ENCODE data around the gene NFATC3. TPM values are rescaled to one million over a fixed set of nuclear protein-coding genes. Genes with fewer than 3 reads are reported as not detected.

Gene NFATC3
- polyA plus RNA-seq, 3 donors, result 14.3 to 21.8 (median 15.8) TPM

- peaks cover 4 to 8% (median 4%) of the 10 kb centered on the region in 3 donors for H3K27me3 Mint-ChIP-seq (ENCODE audit: low read depth in 3 of 3)
- no peak overlapping the region for H3K4me2 ChIP-seq (replicated peaks; ENCODE audit: extremely low read depth, low read length, poor library complexity, severe bottlenecking)
- intact Hi-C loops (cut with micrococcal nuclease), result loop anchor here (5.0 to 10.0 kb wide), 3 partner anchors 345 to 555 kb away; partner anchors contain the start of gene NRN1L (in 1 of the 2)
- peaks cover 0 to 2% (median 0%) of the 10 kb centered on the region in 7 donors for H3K9me3 Mint-ChIP-seq
- WGBS (ENCODE audit: insufficient coverage), result 84% methylated on average over 4 of the region's 4 CpGs
- H3K4me3 Mint-ChIP-seq, result no peak overlapping the region
- TF ChIP-seq CTCF (IDR thresholded peaks at IDR 0.05), result peak; percentile 86
- no peak overlapping the region for H3K27ac ChIP-seq (ENCODE audit: low read depth in 1 of 2, low read length in 2 of 2)
- H2AFZ ChIP-seq (ENCODE audit: insufficient read depth, low read depth, low read length, poor library complexity, severe bottlenecking), result no peak overlapping the region
- H3K9me3 ChIP-seq (replicated peaks in 1 of 2; ENCODE audit: control insufficient read depth in 1 of 2, insufficient read depth in 1 of 2, low read length in 2 of 2), result no peaks in the 10 kb centered on the region
- peaks cover 0 to 8% of the 10 kb centered on the region in 2 donors for H3K27me3 ChIP-seq (ENCODE audit: control insufficient read depth in 2 of 2, insufficient read depth in 2 of 2, low read length in 2 of 2)
- peak in 2 of 3 donors; percentile 25 to 31 for DNase-seq
- peak overlapping the region in 1 of 7 donors; percentile 66 for H3K27ac Mint-ChIP-seq
- H3K79me2 ChIP-seq (ENCODE audit: insufficient read depth, low read length), result no peaks in the 10 kb centered on the region
- peaks cover 0 to 10% of the 10 kb centered on the region in 2 donors for H3K4me1 ChIP-seq (ENCODE audit: control insufficient read depth in 1 of 2, insufficient read depth in 2 of 2, low read length in 2 of 2)
- H3K36me3 ChIP-seq (replicated peaks in 1 of 2; ENCODE audit: control insufficient read depth in 1 of 2, insufficient read depth in 2 of 2, low read length in 2 of 2), result peaks cover 39 to 65% of the 10 kb centered on the region in 2 donors
- peaks cover 30% of the 10 kb centered on the region for H4K20me1 ChIP-seq (ENCODE audit: insufficient read depth, low read length)
- H3K36me3 Mint-ChIP-seq, result peaks cover 31 to 53% of the 10 kb centered on the region in 2 donors
- H3K4me1 Mint-ChIP-seq, result peaks cover 9% of the 10 kb centered on the region
- no peak overlapping the region for H3K9ac ChIP-seq (ENCODE audit: insufficient read depth, low read length, poor library complexity, severe bottlenecking)
- no peak overlapping the region for H3K4me3 ChIP-seq (replicated peaks in 1 of 3; ENCODE audit: low read depth in 2 of 3, low read length in 3 of 3)
Measured at GRCh38 chr16:68229431-68230175, 144.4 kb downstream of the NFATC3 start.

- DNase-seq, result no peak
- Mint-ChIP-seq H3K9me3 (peaks cover 0 to 2% (median 0%) of the 10 kb centered on the region in 7 donors), H3K4me1 (peaks cover 9% of the 10 kb centered on the region), H3K27ac (peak overlapping the region in 1 of 7 donors; percentile 66), H3K4me3 (no peak overlapping the region), H3K36me3 (peaks cover 31 to 49% of the 10 kb centered on the region in 2 donors), H3K27me3 (ENCODE audit: low read depth in 3 of 3) (peaks cover 10 to 14% (median 10%) of the 10 kb centered on the region in 3 donors)
- Histone ChIP-seq H4K20me1 (ENCODE audit: insufficient read depth, low read length) (peaks cover 30% of the 10 kb centered on the region), H3K4me3 (replicated peaks in 1 of 3; ENCODE audit: low read depth in 2 of 3, low read length in 3 of 3) (no peak overlapping the region), H3K9me3 (replicated peaks in 1 of 2; ENCODE audit: control insufficient read depth in 1 of 2, insufficient read depth in 1 of 2, low read length in 2 of 2) (no peaks in the 10 kb centered on the region), H3K27ac (ENCODE audit: low read depth in 1 of 2, low read length in 2 of 2) (no peak overlapping the region), H2AFZ (ENCODE audit: insufficient read depth, low read depth, low read length, poor library complexity, severe bottlenecking) (no peak overlapping the region), H3K9ac (ENCODE audit: insufficient read depth, low read length, poor library complexity, severe bottlenecking) (no peak overlapping the region), H3K4me2 (replicated peaks; ENCODE audit: extremely low read depth, low read length, poor library complexity, severe bottlenecking) (no peak overlapping the region), H3K4me1 (ENCODE audit: control insufficient read depth in 1 of 2, insufficient read depth in 2 of 2, low read length in 2 of 2) (peaks cover 0 to 10% of the 10 kb centered on the region in 2 donors), H3K79me2 (ENCODE audit: insufficient read depth, low read length) (no peaks in the 10 kb centered on the region), H3K36me3 (replicated peaks in 1 of 2; ENCODE audit: control insufficient read depth in 1 of 2, insufficient read depth in 2 of 2, low read length in 2 of 2) (peaks cover 39 to 60% of the 10 kb centered on the region in 2 donors), H3K27me3 (ENCODE audit: control insufficient read depth in 2 of 2, insufficient read depth in 2 of 2, low read length in 2 of 2) (peaks cover 0 to 14% of the 10 kb centered on the region in 2 donors)
- TF ChIP-seq CTCF (IDR thresholded peaks at IDR 0.05), result no peak
- WGBS (ENCODE audit: insufficient coverage), result 94% methylated on average over 9 of the region's 9 CpGs
- intact Hi-C loops (cut with micrococcal nuclease), result loop anchor here in 1 of 2 donors (10.0 kb wide), 1 partner anchor 345 kb away; the partner anchor contains the start of gene NRN1L
Measured at GRCh38 chr16:68230176-68230571, 145.0 kb downstream of the NFATC3 start.

Data from CD14-positive monocyte (primary cell).